Trophoblast cell (in vitro differentiated cells and primary cell): ENCODE results near the gene LINGO3.

Source experiments
- DNase-seq, 2 donors: peaks; one replicate each; pipeline ENCODE4 v3.0.0-alpha.2; 2016
- H2AFZ ChIP-seq: 2 replicates; pipeline ENCODE4 v1.6.1; 2013; ENCODE audit warnings: low read length, moderate library complexity, mild to moderate bottlenecking; ENCODE audit not compliant: insufficient read depth, poor library complexity
- H2AK5ac ChIP-seq: 2 replicates; pipeline ENCODE4 v1.6.1; 2013; ENCODE audit warnings: mild to moderate bottlenecking, low read length
- H2BK120ac ChIP-seq: 2 replicates; pipeline ENCODE4 v1.6.1; 2013; ENCODE audit warnings: low read length, mild to moderate bottlenecking, moderate library complexity; ENCODE audit not compliant: insufficient read depth, poor library complexity
- H2BK12ac ChIP-seq: 2 replicates; pipeline ENCODE4 v1.6.1; 2013; ENCODE audit warnings: mild to moderate bottlenecking, low read length, moderate library complexity
- H2BK5ac ChIP-seq: 2 replicates; pipeline ENCODE4 v1.6.1; 2013; ENCODE audit warnings: low read length, low read depth, moderate library complexity, mild to moderate bottlenecking; ENCODE audit not compliant: poor library complexity
- H3K14ac ChIP-seq: 2 replicates; pipeline ENCODE4 v1.6.1; 2013; ENCODE audit warnings: mild to moderate bottlenecking, low read length
- H3K18ac ChIP-seq: 2 replicates; pipeline ENCODE4 v1.6.1; 2013; ENCODE audit warnings: mild to moderate bottlenecking, low read length
- H3K23ac ChIP-seq: 2 replicates; pipeline ENCODE4 v1.6.1; 2013; ENCODE audit warnings: low read length
- H3K27ac ChIP-seq: 2 replicates; pipeline ENCODE4 v1.5.1; 2013; ENCODE audit warnings: low read depth, mild to moderate bottlenecking, inconsistent platforms, low read length, moderate library complexity
- H3K27me3 ChIP-seq: 2 replicates; pipeline ENCODE4 v1.6.1; 2013; ENCODE audit warnings: inconsistent platforms, mild to moderate bottlenecking, low read length, moderate library complexity; ENCODE audit not compliant: insufficient read depth
- H3K36me3 ChIP-seq, 2 experiments: 1 replicate in 1 of 2; 2 replicates in 1 of 2; pipeline ENCODE4 v1.6.1; 2013; ENCODE audit warnings: low read length in 2 of 2, mild to moderate bottlenecking in 2 of 2, moderate library complexity in 1 of 2; ENCODE audit not compliant: insufficient read depth in 2 of 2, control insufficient read depth in 1 of 2
- H3K4ac ChIP-seq: 2 replicates; pipeline ENCODE4 v1.6.1; 2013; ENCODE audit warnings: low read depth, mild to moderate bottlenecking, low read length, moderate library complexity
- H3K4me1 ChIP-seq, 2 experiments: 1 replicate in 1 of 2; 2 replicates in 1 of 2; pipeline ENCODE4 v1.6.1; 2013; ENCODE audit warnings: low read length in 2 of 2, mild to moderate bottlenecking in 2 of 2, moderate library complexity in 1 of 2; ENCODE audit not compliant: insufficient read depth in 2 of 2, control insufficient read depth in 1 of 2
- H3K4me2 ChIP-seq: 2 replicates; pipeline ENCODE4 v1.6.1; 2013; ENCODE audit warnings: inconsistent platforms, mild to moderate bottlenecking, low read length, moderate library complexity
- H3K4me3 ChIP-seq: 2 replicates; pipeline ENCODE4 v1.5.1; 2013; ENCODE audit warnings: mild to moderate bottlenecking, low read depth, low read length, inconsistent platforms
- H3K79me1 ChIP-seq: one replicate; pipeline ENCODE4 v1.6.1; 2013; ENCODE audit warnings: low read length
- H3K79me2 ChIP-seq: 2 replicates; pipeline ENCODE4 v1.6.1; 2013; ENCODE audit warnings: low read length, mild to moderate bottlenecking; ENCODE audit not compliant: control insufficient read depth, insufficient read depth, poor library complexity
- H3K9ac ChIP-seq: 2 replicates; pipeline ENCODE4 v1.6.1; 2013; ENCODE audit warnings: mild to moderate bottlenecking, low read length
- H3K9me3 ChIP-seq: 2 replicates; pipeline ENCODE4 v1.6.1; 2013; ENCODE audit warnings: low read depth, mild to moderate bottlenecking, control low read depth, inconsistent platforms, low read length; ENCODE audit not compliant: insufficient read depth
- H4K12ac ChIP-seq: 2 replicates; pipeline ENCODE4 v1.6.1; 2013; ENCODE audit warnings: low read depth, mild to moderate bottlenecking, low read length, moderate library complexity
- H4K8ac ChIP-seq: 2 replicates; pipeline ENCODE4 v1.6.1; 2013; ENCODE audit warnings: low read depth, mild to moderate bottlenecking, low read length, moderate library complexity
- H4K91ac ChIP-seq: one replicate; pipeline ENCODE4 v1.6.1; 2013; ENCODE audit warnings: low read depth, mild to moderate bottlenecking, low read length, moderate library complexity
- WGBS: extraction: QIAGEN DNeasy Blood & Tissue Kit; methylation state at CpG from one replicate; pipeline ENCODE4 v1.1.7; 2013; ENCODE audit warnings: missing lambda C conversion rate; ENCODE audit not compliant: insufficient read length, insufficient coverage; ENCODE audit errors: extremely low coverage; 5-methylcytosine and 5-hydroxymethylcytosine counted together

The LINGO3 gene

DNA sequence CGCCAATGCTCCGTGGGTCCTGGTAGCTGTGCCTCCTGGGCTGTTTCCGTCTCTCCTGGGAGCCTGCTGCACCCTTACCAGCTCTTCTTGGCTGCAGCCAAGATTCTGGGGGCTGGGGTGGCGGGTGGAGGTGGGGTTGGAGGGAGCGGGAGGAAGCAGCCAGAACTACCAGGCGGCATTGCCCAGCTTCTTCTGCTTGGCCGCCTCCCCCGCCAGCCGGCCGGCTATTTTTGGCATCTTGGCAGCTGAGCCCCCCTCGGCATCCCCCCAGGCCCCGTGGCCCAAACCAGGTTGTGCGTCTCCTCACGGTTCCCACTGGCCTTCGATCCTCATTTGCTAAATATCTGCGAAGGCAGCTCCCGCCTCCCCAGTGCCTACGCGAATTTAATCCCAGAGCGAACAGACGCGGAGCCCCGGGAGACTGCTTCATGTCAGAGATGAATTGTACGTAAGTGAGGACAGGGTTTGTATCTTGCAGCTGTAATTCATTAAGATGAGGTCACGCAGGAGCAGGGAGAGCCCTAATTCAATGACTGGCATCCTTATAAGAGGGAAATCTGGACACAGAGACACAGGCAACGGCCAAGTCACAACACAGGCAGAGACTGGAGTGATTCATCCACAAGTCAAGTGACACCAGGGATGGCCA is 13.1 kb downstream of the LINGO3 start:
- Histone ChIP-seq H3K79me1 (no peaks in the 10 kb centered on the region), H3K36me3 (no peaks in the 10 kb centered on the region), H3K27ac (no peak overlapping the region), H3K4me3 (no peak overlapping the region), H3K4me2 (no peak overlapping the region), H2BK12ac (no peak overlapping the region), H3K27me3 (peaks cover 26% of the 10 kb centered on the region), H2BK120ac (no peak overlapping the region), H3K23ac (no peak overlapping the region), H3K14ac (no peak overlapping the region), H3K4me1 (peaks cover 9 to 19% of the 10 kb centered on the region in 2 experiments), H4K8ac (no peak overlapping the region), H3K9ac (no peak overlapping the region), H2BK5ac (no peak overlapping the region), H3K9me3 (peaks cover 16% of the 10 kb centered on the region), H3K79me2 (no peaks in the 10 kb centered on the region), H2AFZ (no peak overlapping the region), H3K4ac (no peak overlapping the region), H4K12ac (no peak overlapping the region), H2AK5ac (no peak overlapping the region), H4K91ac (no peak overlapping the region), H3K18ac (no peak overlapping the region)
- DNase-seq, result no peak
- WGBS, result no CpG with 5 or more reads among the region's 26 CpGs

DNA sequence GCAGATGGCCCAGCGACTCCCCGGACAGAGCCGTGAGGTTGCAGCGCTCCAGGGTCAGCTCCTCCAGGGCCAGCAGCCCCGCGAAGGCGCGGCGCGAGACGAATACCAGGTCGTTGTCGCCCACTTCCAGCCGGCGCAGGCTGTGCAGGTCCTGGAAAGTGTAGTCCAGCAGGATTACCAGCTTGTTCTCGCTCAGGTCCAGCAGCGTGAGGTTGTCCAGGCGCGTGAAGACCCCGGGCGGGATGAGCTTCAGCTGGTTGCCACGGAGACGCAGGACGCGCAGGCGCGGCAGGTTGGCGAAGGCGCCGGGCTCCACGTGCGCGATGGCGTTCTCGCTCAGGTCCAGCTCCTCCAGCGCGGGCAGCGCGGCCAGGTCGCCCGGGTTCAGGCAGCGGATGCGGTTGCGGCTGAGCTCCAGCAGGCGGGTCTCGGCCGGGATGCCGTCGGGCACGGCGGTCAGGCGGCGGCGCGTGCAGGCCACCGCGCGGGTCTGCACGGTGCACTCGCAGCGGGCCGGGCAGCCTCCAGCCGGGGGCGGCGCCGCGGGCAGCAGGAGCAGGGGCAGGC is 16.7 kb downstream of the LINGO3 start:
- DNase-seq, result peak in 1 of 2 donors; percentile 51
- Histone ChIP-seq H3K79me2 (no peaks in the 10 kb centered on the region), H3K23ac (no peak overlapping the region), H2BK5ac (no peak overlapping the region), H3K9me3 (peaks cover 24% of the 10 kb centered on the region), H2AK5ac (no peak overlapping the region), H3K18ac (no peak overlapping the region), H4K91ac (no peak overlapping the region), H3K4me3 (no peak overlapping the region), H3K4me2 (peak overlapping the region; percentile 57), H3K79me1 (no peaks in the 10 kb centered on the region), H2BK120ac (no peak overlapping the region), H3K9ac (no peak overlapping the region), H2AFZ (no peak overlapping the region), H4K8ac (no peak overlapping the region), H3K36me3 (no peaks in the 10 kb centered on the region), H3K27ac (no peak overlapping the region), H3K27me3 (peaks cover 49% of the 10 kb centered on the region), H4K12ac (no peak overlapping the region), H2BK12ac (no peak overlapping the region), H3K4ac (no peak overlapping the region), H3K14ac (no peak overlapping the region), H3K4me1 (peaks cover 9 to 20% of the 10 kb centered on the region in 2 experiments)
- WGBS, result no CpG with 5 or more reads among the region's 67 CpGs

DNA sequence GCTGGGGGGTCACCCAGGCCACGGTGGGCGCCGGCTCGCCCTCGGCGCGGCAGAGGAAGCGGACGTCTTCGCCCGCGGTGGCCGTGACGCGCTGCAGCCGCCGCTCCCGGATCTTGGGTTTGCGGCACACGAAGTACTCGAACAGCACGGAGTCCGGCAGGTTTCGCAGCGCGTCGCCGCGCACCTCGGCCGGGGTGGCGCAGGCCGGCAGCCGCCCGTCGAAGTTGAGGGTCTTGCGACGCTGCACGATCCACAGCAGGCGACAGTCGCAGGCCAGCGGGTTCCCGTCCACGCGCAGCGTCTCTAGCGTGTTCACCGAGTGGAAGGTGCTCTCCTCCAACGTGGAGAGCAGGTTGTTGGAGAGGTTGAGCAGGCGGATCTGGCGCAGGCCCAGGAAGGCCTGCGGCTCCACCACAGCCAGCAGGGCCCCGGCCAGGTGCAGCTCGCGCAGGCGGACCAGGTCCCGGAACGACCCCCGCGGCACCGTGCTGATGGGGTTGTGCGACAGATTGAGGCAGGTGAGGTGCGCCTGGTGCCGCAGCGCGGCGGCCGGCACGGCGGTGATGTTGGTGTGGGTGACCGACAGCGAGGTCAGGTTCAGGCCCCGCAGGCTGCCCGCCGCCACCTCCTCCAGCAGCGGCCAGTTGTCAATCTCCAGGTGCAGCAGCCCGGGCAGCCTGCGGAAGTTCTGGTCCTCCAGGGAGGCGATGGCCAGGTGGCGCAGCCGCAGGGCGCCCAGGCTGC is 17.3 kb downstream of the LINGO3 start:
- no CpG with 5 or more reads among the region's 82 CpGs for WGBS
- no peak overlapping the region for H3K14ac ChIP-seq

DNA sequence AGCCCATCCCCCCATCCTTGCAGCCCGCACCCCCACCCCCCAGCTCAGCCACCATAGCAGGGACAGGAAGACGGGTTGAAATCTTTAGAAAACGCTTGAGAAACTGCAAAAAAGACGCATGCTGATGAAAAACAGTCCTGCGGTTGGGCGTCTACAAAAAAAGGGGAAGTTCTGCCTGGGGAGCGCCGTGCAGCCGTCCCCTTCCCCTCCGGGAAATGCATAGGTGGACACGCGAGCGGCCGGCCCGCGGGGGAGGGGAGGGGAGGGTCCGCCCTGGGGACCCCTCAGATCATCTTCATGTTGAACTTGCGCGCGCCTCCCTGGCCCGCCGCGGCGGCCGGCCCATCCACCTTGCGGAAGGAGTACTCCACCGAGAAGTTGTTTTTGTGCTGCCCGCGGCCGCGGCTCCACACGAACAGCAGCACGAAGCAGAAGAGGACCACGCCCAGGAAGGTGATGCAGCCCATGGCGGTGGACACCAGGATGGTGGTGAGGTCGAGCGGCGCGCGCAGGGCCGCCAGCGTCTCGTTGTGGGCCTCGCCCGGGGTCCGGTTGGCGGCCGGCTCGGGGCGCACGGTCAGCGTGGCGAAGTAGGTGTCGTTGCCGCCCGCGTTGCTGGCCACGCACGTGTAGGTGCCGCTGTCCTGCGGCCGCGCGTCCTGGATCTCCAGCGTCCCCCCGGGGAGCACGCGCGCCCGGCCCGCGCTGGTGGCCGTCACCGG is 18.1 kb downstream of the LINGO3 start:
- H2BK120ac ChIP-seq, result no peak overlapping the region
- H3K23ac ChIP-seq, result no peak overlapping the region
- H4K91ac ChIP-seq, result no peak overlapping the region
- H3K9me3 ChIP-seq, result peaks cover 24% of the 10 kb centered on the region
- H3K4me2 ChIP-seq, result peak overlapping the region; percentile 57
- DNase-seq, result peak in 1 of 2 donors; percentile 26
- H3K36me3 ChIP-seq, result no peaks in the 10 kb centered on the region
- H3K79me1 ChIP-seq, result no peaks in the 10 kb centered on the region
- H4K8ac ChIP-seq, result no peak overlapping the region
- no peak overlapping the region for H3K9ac ChIP-seq
- H3K4me3 ChIP-seq, result no peak overlapping the region
- H3K79me2 ChIP-seq, result no peaks in the 10 kb centered on the region
- no peak overlapping the region for H3K14ac ChIP-seq
- no CpG with 5 or more reads among the region's 74 CpGs for WGBS
- H3K18ac ChIP-seq, result no peak overlapping the region
- H2BK5ac ChIP-seq, result no peak overlapping the region
- H3K4ac ChIP-seq, result no peak overlapping the region
- H4K12ac ChIP-seq, result no peak overlapping the region
- no peak overlapping the region for H3K27ac ChIP-seq
- H3K4me1 ChIP-seq, result peaks cover 9 to 20% of the 10 kb centered on the region in 2 experiments
- no peak overlapping the region for H2AFZ ChIP-seq
- no peak overlapping the region for H2BK12ac ChIP-seq
- H3K27me3 ChIP-seq, result peaks cover 49% of the 10 kb centered on the region
- no peak overlapping the region for H2AK5ac ChIP-seq

More for the DNA sequence above, 17.3 kb downstream of the LINGO3 start:
- Histone ChIP-seq H3K4me3 (peak overlapping the region; percentile 3), H3K27ac (no peak overlapping the region), H4K12ac (no peak overlapping the region), H3K79me1 (no peaks in the 10 kb centered on the region), H3K36me3 (no peaks in the 10 kb centered on the region), H3K18ac (no peak overlapping the region), H4K8ac (no peak overlapping the region), H3K4ac (no peak overlapping the region), H2AK5ac (no peak overlapping the region), H3K9ac (no peak overlapping the region), H2BK5ac (no peak overlapping the region), H3K79me2 (no peaks in the 10 kb centered on the region), H3K9me3 (peaks cover 24% of the 10 kb centered on the region), H2AFZ (no peak overlapping the region), H3K23ac (no peak overlapping the region), H4K91ac (no peak overlapping the region), H3K4me1 (peaks cover 9 to 20% of the 10 kb centered on the region in 2 experiments), H3K27me3 (peaks cover 49% of the 10 kb centered on the region), H2BK12ac (no peak overlapping the region), H2BK120ac (no peak overlapping the region), H3K4me2 (peak overlapping the region; percentile 57)
- DNase-seq, result peak in 1 of 2 donors; percentile 59
